ENCODE data around the gene PTPRC.

GRCh38 chr1:198664068-198664788 is 25.4 kb downstream of the PTPRC start:
- TF ChIP-seq POLR2AphosphoS5 (IDR thresholded peaks at IDR 0.05): no peak
- no peak for TF ChIP-seq CTCF (IDR thresholded peaks at IDR 0.05)
- TF ChIP-seq POLR2A (IDR thresholded peaks at IDR 0.05): no peak
